IMR-90 (cell line): ENCODE measurements around the gene STRN. TPM values are rescaled to one million over a fixed set of nuclear protein-coding genes. Genes with fewer than 3 reads are reported as not detected.

ENCODE experiments used
- ATAC-seq: fragments of 200-7000 bp; cut with Tn5 transposase; 2 replicates; pipeline ENCODE4 v1.9.1; 2020; ENCODE audit warnings: low read depth, mild to moderate bottlenecking, moderate library complexity
- BruUV-seq: library from RNA; stranded (reverse); fragments of 400-500 nt; replicated peaks from 2 replicates; lab custom pipeline; 2021; lab: Mats Ljungman, UMichigan
- CTCF ChIA-PET: fragments of 300-600 bp; formaldehyde crosslinking; extraction: SDS; loops from one replicate; lab custom pipeline; 2021; ENCODE audit warnings: antibody characterized with exemption; lab: Yijun Ruan, JAX
- POLR2A ChIA-PET: fragments of 300-600 bp; sonication (Branson Sonifier 250); formaldehyde crosslinking; loops from one replicate; lab custom pipeline; 2022; ENCODE audit warnings: antibody characterized with exemption; ENCODE audit not compliant: unreplicated experiment; lab: Charles Lee
- DNase-seq: peaks from one replicate; pipeline ENCODE4 v3.0.0; 2013
- H2AFZ ChIP-seq: replicated peaks from 2 replicates; pipeline ENCODE3; 2013; ENCODE audit warnings: low read length, mild to moderate bottlenecking; ENCODE audit not compliant: poor library complexity
- H2AK5ac ChIP-seq: 2 replicates; pipeline ENCODE4 v1.6.1; 2013; ENCODE audit warnings: low read depth, low read length, inconsistent platforms
- H2AK9ac ChIP-seq: replicated peaks from 2 replicates; pipeline ENCODE3; 2013; ENCODE audit warnings: mild to moderate bottlenecking, low read depth, low read length, moderate library complexity; ENCODE audit not compliant: poor library complexity
- H2BK120ac ChIP-seq: 2 replicates; pipeline ENCODE4 v1.6.1; 2013; ENCODE audit warnings: low read depth, low read length, inconsistent platforms
- H2BK15ac ChIP-seq: 3 replicates; pipeline ENCODE4 v1.6.1; 2013; ENCODE audit warnings: low read depth, low read length, inconsistent platforms
- H2BK20ac ChIP-seq: 2 replicates; pipeline ENCODE4 v1.6.1; 2013; ENCODE audit warnings: low read depth, mild to moderate bottlenecking, inconsistent platforms, low read length, moderate library complexity
- H2BK5ac ChIP-seq: 2 replicates; pipeline ENCODE4 v1.6.1; 2013; ENCODE audit warnings: mild to moderate bottlenecking, low read depth, low read length, inconsistent platforms; ENCODE audit not compliant: poor library complexity, severe bottlenecking
- H3K14ac ChIP-seq: replicated peaks from 2 replicates; pipeline ENCODE4 v1.6.1; 2013; ENCODE audit warnings: low read depth, low read length, inconsistent platforms
- H3K18ac ChIP-seq: 2 replicates; pipeline ENCODE4 v1.6.1; 2013; ENCODE audit warnings: low read depth, low read length, control low read depth
- H3K23ac ChIP-seq: 2 replicates; pipeline ENCODE4 v1.6.1; 2013; ENCODE audit warnings: low read depth, low read length, inconsistent platforms
- H3K27ac ChIP-seq: 2 replicates; pipeline ENCODE4 v1.5.1; 2013; ENCODE audit warnings: mild to moderate bottlenecking, control low read depth, low read length; ENCODE audit not compliant: insufficient read depth
- H3K27me3 ChIP-seq: 2 replicates; pipeline ENCODE4 v1.6.1; 2013; ENCODE audit warnings: low read length; ENCODE audit not compliant: control insufficient read depth, insufficient read depth
- H3K36me3 ChIP-seq: 2 replicates; pipeline ENCODE4 v1.6.1; 2013; ENCODE audit warnings: low read length, mixed read lengths; ENCODE audit not compliant: control insufficient read depth, insufficient read depth
- H3K4ac ChIP-seq: 2 replicates; pipeline ENCODE4 v1.6.1; 2013; ENCODE audit warnings: low read depth, low read length, inconsistent platforms
- H3K4me1 ChIP-seq: 2 replicates; pipeline ENCODE4 v1.6.1; 2013; ENCODE audit warnings: low read length, mixed read lengths; ENCODE audit not compliant: control insufficient read depth, insufficient read depth
- H3K4me2 ChIP-seq: 2 replicates; pipeline ENCODE4 v1.6.1; 2013; ENCODE audit warnings: low read depth, mild to moderate bottlenecking, control low read depth, low read length, moderate library complexity
- H3K4me3 ChIP-seq: 2 replicates; pipeline ENCODE4 v1.5.1; 2013; ENCODE audit warnings: low read depth, mild to moderate bottlenecking, control low read depth, low read length, moderate library complexity; ENCODE audit not compliant: insufficient read depth
- H3K56ac ChIP-seq: 2 replicates; pipeline ENCODE4 v1.6.1; 2013; ENCODE audit warnings: low read length, inconsistent platforms; ENCODE audit not compliant: insufficient read depth; ENCODE audit errors: extremely low read depth
- H3K79me1 ChIP-seq, 2 experiments: 2 replicates each; pipeline ENCODE4 v1.6.1; 2013; ENCODE audit warnings: low read length in 2 of 2, inconsistent platforms in 1 of 2, low read depth in 1 of 2
- H3K9ac ChIP-seq: 2 replicates; pipeline ENCODE4 v1.6.1; 2013; ENCODE audit warnings: low read depth, low read length, control low read depth
- H3K9me1 ChIP-seq: 2 replicates; pipeline ENCODE4 v1.6.1; 2013; ENCODE audit warnings: low read length, inconsistent platforms; ENCODE audit not compliant: insufficient read depth
- H3K9me3 ChIP-seq: 2 replicates; pipeline ENCODE4 v1.6.1; 2013; ENCODE audit warnings: low read length; ENCODE audit not compliant: control insufficient read depth, insufficient read depth
- H4K20me1 ChIP-seq: 2 replicates; pipeline ENCODE4 v1.6.1; 2013; ENCODE audit warnings: low read length, inconsistent platforms; ENCODE audit not compliant: insufficient read depth
- H4K5ac ChIP-seq: 2 replicates; pipeline ENCODE4 v1.6.1; 2013; ENCODE audit warnings: mild to moderate bottlenecking, low read depth, low read length, control low read depth
- H4K8ac ChIP-seq, 2 experiments: 2 replicates each; pipeline ENCODE4 v1.6.1; 2013; ENCODE audit warnings: low read depth in 2 of 2, low read length in 2 of 2, control low read depth in 1 of 2, inconsistent platforms in 1 of 2
- H4K91ac ChIP-seq: 2 replicates; pipeline ENCODE4 v1.6.1; 2013; ENCODE audit warnings: low read depth, low read length, inconsistent platforms; ENCODE audit not compliant: insufficient read depth
- BHLHE40 ChIP-seq: fragments of 150-350 bp; IDR thresholded peaks from 2 replicates; pipeline ENCODE4 v1.6.1; 2016; ENCODE audit warnings: mild to moderate bottlenecking, low read depth, low read length
- CEBPB ChIP-seq: IDR thresholded peaks from 2 replicates; pipeline ENCODE4 v1.6.1; 2012; ENCODE audit warnings: low read depth, low read length, improper control_type of control experiment
- CHD1 ChIP-seq: IDR thresholded peaks from 2 replicates; pipeline ENCODE4 v1.6.1; 2012; ENCODE audit warnings: low read depth, low read length, improper control_type of control experiment
- CTCF ChIP-seq: conservative IDR thresholded peaks from 2 replicates; pipeline ENCODE4 v1.5.1; 2012; ENCODE audit warnings: mild to moderate bottlenecking, low read depth, low read length, improper control_type of control experiment
- FOS ChIP-seq: fragments of 150-350 bp; IDR thresholded peaks from 2 replicates; pipeline ENCODE4 v1.6.1; 2016; ENCODE audit warnings: low read depth, low read length
- MAFK ChIP-seq: IDR thresholded peaks from 2 replicates; pipeline ENCODE4 v1.6.1; 2012; ENCODE audit warnings: low read depth, low read length, improper control_type of control experiment
- MAZ ChIP-seq: IDR thresholded peaks from 2 replicates; pipeline ENCODE4 v1.6.1; 2012; ENCODE audit warnings: low read depth, mild to moderate bottlenecking, low read length, improper control_type of control experiment, moderate library complexity, borderline replicate concordance
- MXI1 ChIP-seq: IDR thresholded peaks from 2 replicates; pipeline ENCODE4 v1.6.1; 2012; ENCODE audit warnings: low read depth, mild to moderate bottlenecking, low read length, moderate library complexity, borderline replicate concordance
- NFE2L2 ChIP-seq: fragments of 150-350 bp; IDR thresholded peaks from 2 replicates; pipeline ENCODE4 v1.6.1; 2016; ENCODE audit warnings: low read depth, mild to moderate bottlenecking, low read length
- RAD21 ChIP-seq: IDR thresholded peaks from 2 replicates; pipeline ENCODE4 v1.6.1; 2012; ENCODE audit warnings: low read length, improper control_type of control experiment
- RCOR1 ChIP-seq: IDR thresholded peaks from 2 replicates; pipeline ENCODE4 v1.6.1; 2012; ENCODE audit warnings: mild to moderate bottlenecking, low read length, improper control_type of control experiment; ENCODE audit not compliant: insufficient replicate concordance
- RFX5 ChIP-seq: IDR thresholded peaks from 2 replicates; pipeline ENCODE4 v1.8.0; 2012; ENCODE audit warnings: low read depth, mild to moderate bottlenecking, low read length, moderate library complexity
- SMC3 ChIP-seq: fragments of 150-350 bp; IDR thresholded peaks from 2 replicates; pipeline ENCODE4 v1.6.1; 2016; ENCODE audit warnings: low read depth, mild to moderate bottlenecking, antibody characterized with exemption, low read length, moderate library complexity
- USF2 ChIP-seq: fragments of 150-350 bp; IDR thresholded peaks from 2 replicates; pipeline ENCODE4 v1.6.1; 2017; ENCODE audit warnings: mild to moderate bottlenecking, antibody characterized with exemption, low read length, low read depth
- WGBS, 2 experiments: methylation state at CpG; one replicate each; pipeline versions ENCODE4 v1.1.5 to v1.1.7; 2013; ENCODE audit warnings: missing lambda C conversion rate in 2 of 2; ENCODE audit not compliant: insufficient read length in 1 of 2; ENCODE audit errors: extremely low coverage in 2 of 2; 5-methylcytosine and 5-hydroxymethylcytosine counted together
- dilution Hi-C: fragments of 300-500 bp; cut with HindIII; formaldehyde crosslinking; loops from one replicate; pipeline ENCODE4 v1.14.3; 2018; ENCODE audit warnings: low sequenced_read_pairs; ENCODE audit not compliant: unreplicated experiment
- in situ Hi-C: fragments of 300-500 bp; cut with MboI; formaldehyde crosslinking; loops from 3 replicates; pipeline ENCODE4 v1.14.3; 2019; ENCODE audit warnings: low sequenced_read_pairs, inconsistent platforms, mixed read lengths
- intact Hi-C: fragments of 100-400 bp; cut with micrococcal nuclease; formaldehyde crosslinking; loops from 2 replicates; pipeline ENCODE4 v1.10.0; 2022
- polyA plus RNA-seq, 3 experiments: library from polyadenylated mRNA; depleted of rRNA; stranded (reverse); fragments of >200 nt; gene quantifications; 2 replicates each; pipeline ENCODE4 v1.2.3, GENCODE V29; 2012; ENCODE audit warnings: low replicate concordance in 1 of 3
- total RNA-seq: library from RNA; depleted of rRNA; stranded (reverse); fragments of >200 nt; gene quantifications from 2 replicates; pipeline ENCODE4 v1.2.3, GENCODE V29; 2012

STRN gene
- total and polyA plus RNA-seq, 2 of the 4 experiments (the other 2 are of a cell fraction): 5.1 to 23.3 TPM

GRCh38 chr2:36805635-36806224 lies 160.6 kb downstream of the STRN start:
- DNase-seq (no peak), ATAC-seq (no peak)
- Histone ChIP-seq H3K79me1 (no peaks in the 10 kb centered on the region), H4K20me1 (no peaks in the 10 kb centered on the region), H3K4me3 (no peak overlapping the region), H3K36me3 (no peaks in the 10 kb centered on the region), H3K23ac (no peak overlapping the region), H3K4ac (no peak overlapping the region), H3K14ac (no peak overlapping the region), H4K5ac (no peak overlapping the region), H3K27me3 (peaks cover 17% of the 10 kb centered on the region), H3K9me1 (no peaks in the 10 kb centered on the region), H3K56ac (no peak overlapping the region), H2BK20ac (no peak overlapping the region), H2AK5ac (no peak overlapping the region), H3K27ac (no peak overlapping the region), H3K4me1 (no peaks in the 10 kb centered on the region), H3K18ac (no peak overlapping the region), H2BK5ac (no peak overlapping the region), H3K9me3 (no peaks in the 10 kb centered on the region), H2BK120ac (no peak overlapping the region), H4K8ac (no peak overlapping the region), H2AFZ (no peak overlapping the region), H4K91ac (no peak overlapping the region), H2BK15ac (no peak overlapping the region), H2AK9ac (no peak overlapping the region), H3K9ac (no peak overlapping the region), H3K4me2 (no peak overlapping the region)
- intact Hi-C loops: no loop called here
- in situ Hi-C loops: no loop called here
- ChIA-PET CTCF (no interaction called here), POLR2A (no interaction called here)
- dilution Hi-C loops: no loop called here
- 84% methylated on average over 6 of the region's 11 CpGs; no CpG with 5 or more reads in 1 of the 2 experiments for WGBS, 2 experiments
- no TSS peak for BruUV-seq
- no peak for TF ChIP-seq USF2
- TF ChIP-seq CHD1: no peak
- TF ChIP-seq RFX5: no peak
- TF ChIP-seq MAZ: no peak
- TF ChIP-seq FOS: no peak
- TF ChIP-seq MXI1: no peak
- no peak for TF ChIP-seq CTCF
- no peak for TF ChIP-seq CEBPB
- no peak for TF ChIP-seq MAFK
- TF ChIP-seq SMC3: no peak
- TF ChIP-seq NFE2L2: no peak
- TF ChIP-seq RAD21: no peak
- no peak for TF ChIP-seq RCOR1
- TF ChIP-seq BHLHE40: no peak
